ENCODE measurements around the gene RFPL2. TPM values are rescaled to one million over a fixed set of nuclear protein-coding genes. Genes with fewer than 3 reads are reported as not detected.
"Not testable (repeated sequence)": the region's sequence is repeated elsewhere in the genome, so short reads cannot be mapped to it uniquely, and the experiment has no call there.

RFPL2 gene
- total RNA-seq, 4 donors from 2014 or later = 0.36 TPM; not detected in 3

GRCh38 chr22:32202161-32202538, 2.7 kb downstream of the RFPL2 start:
- no peak for DNase-seq (ENCODE audit: low spot score)
- no peak for ATAC-seq (ENCODE audit: low FRiP score)
- no peak for TF ChIP-seq CTCF (IDR thresholded peaks at IDR 0.05)

- ATAC-seq (ENCODE audit: low FRiP score) (no peak), DNase-seq (ENCODE audit: low spot score) (no peak)
- TF ChIP-seq CTCF (IDR thresholded peaks at IDR 0.05) = no peak
Observed at GRCh38 chr22:32200752-32201151, 4.1 kb downstream of the RFPL2 start.

GRCh38 chr22:32199961-32200360, 4.9 kb downstream of the RFPL2 start:
- no peak for TF ChIP-seq CTCF (IDR thresholded peaks at IDR 0.05)
- no peak for DNase-seq (ENCODE audit: low spot score)
- ATAC-seq (ENCODE audit: low FRiP score) = no peak

- TF ChIP-seq CTCF (IDR thresholded peaks at IDR 0.05) = no peak
- no peak for ATAC-seq (ENCODE audit: low FRiP score)
Observed at GRCh38 chr22:32199341-32199740, 5.5 kb downstream of the RFPL2 start.

GRCh38 chr22:32197553-32198226, 7.2 kb downstream of the RFPL2 start:
- not testable (repeated sequence) for ATAC-seq (ENCODE audit: low FRiP score); DNase-seq (ENCODE audit: low spot score)

More at GRCh38 chr22:32199341-32199740, 5.5 kb downstream of the RFPL2 start:
- DNase-seq (ENCODE audit: low spot score) = no peak

GRCh38 chr22:32195900-32196299, 9.0 kb downstream of the RFPL2 start:
- not testable (repeated sequence) for DNase-seq (ENCODE audit: low spot score); ATAC-seq (ENCODE audit: low FRiP score)

GRCh38 chr22:32193346-32193745, 11.5 kb downstream of the RFPL2 start:
- ATAC-seq (ENCODE audit: low FRiP score); DNase-seq (ENCODE audit: low spot score): not testable (repeated sequence)

GRCh38 chr22:32191021-32191420, 13.9 kb downstream of the RFPL2 start:
- ATAC-seq (ENCODE audit: low FRiP score); DNase-seq (ENCODE audit: low spot score): not testable (repeated sequence)

- no peak for TF ChIP-seq CTCF (IDR thresholded peaks at IDR 0.05)
- ATAC-seq (ENCODE audit: low FRiP score) (no peak), DNase-seq (ENCODE audit: low spot score) (no peak)
Observed at GRCh38 chr22:32185821-32186220, 19.1 kb downstream of the RFPL2 start.

All from omental fat pad (tissue), 4 donors.